Measurements from ENCODE around the gene DPP9. TPM values are rescaled to one million over a fixed set of nuclear protein-coding genes. Genes with fewer than 3 reads are reported as not detected.

Gene DPP9
- 14.4 and 27.1 TPM in 2 replicates for total RNA-seq
- polyA plus RNA-seq = 3.6 and 8.2 TPM in 2 replicates
- 23.9 and 51.6 TPM in 2 replicates for polyA plus RNA-seq (2012)
- polyA minus RNA-seq (ENCODE audit: low replicate concordance) = 53.6 and 82.5 TPM in 2 replicates

DNA sequence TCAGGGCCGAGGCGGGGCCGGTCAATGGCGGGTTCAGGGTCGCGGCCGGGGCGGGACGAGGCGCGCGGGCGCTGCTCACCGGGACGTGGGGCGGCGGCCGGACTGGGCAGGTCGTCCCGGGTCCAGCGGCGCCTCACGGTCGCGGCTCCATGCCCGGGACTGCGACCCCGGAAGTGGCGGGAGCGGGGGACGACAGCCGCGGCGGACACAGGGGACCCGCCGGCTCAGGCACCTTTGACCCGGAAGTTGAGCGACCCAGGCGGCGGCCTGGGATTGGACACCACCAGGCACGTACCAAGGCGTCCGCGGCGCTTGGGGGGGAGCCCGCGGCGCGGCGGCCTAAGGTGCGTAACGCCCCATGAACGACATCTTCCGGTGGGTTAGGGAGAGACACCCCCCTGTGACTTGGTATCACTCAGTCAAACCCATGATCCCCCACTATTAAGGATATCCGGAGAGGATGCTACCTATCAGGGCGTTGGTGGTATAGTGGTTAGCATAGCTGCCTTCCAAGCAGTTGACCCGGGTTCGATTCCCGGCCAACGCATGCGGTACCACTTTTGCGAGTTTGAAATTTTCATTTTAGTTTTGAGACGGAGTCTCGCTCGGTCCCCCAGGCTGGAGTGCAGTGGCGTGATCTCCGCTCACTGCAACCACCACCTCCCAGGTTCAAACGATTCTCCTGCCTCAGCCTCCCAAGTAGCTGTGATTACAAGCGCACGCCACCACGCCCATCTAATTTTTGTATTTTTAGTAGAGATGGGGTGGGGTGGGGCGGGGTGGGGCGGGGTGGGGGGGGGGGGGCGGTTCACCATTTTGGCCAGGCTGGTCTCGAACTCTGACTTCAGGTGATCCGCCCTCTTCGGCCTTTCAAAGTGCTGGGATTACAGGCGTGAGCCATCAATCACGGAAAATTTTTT, at the start of gene DPP9:
Gene DPP9, minus strand, starts transcription at position 248 of the 920 bp plus-strand sequence. CDS start 3,936 bp downstream, outside the sequence.
- Histone ChIP-seq H3K27me3 (ENCODE audit: control insufficient read depth, insufficient read depth, low read length) (no peaks in the 10 kb centered on the region), H3K36me3 (ENCODE audit: control insufficient read depth, insufficient read depth, low read length) (peaks cover 8% of the 10 kb centered on the region), H2AFZ (ENCODE audit: low read length) (peak within 1 kb of the TSS; percentile 81), H3K4me1 (ENCODE audit: control insufficient read depth, extremely low read depth, insufficient read depth, low read length) (peaks cover 9% of the 10 kb centered on the region), H3K4me2 (ENCODE audit: extremely low read depth, insufficient read depth, low read length) (peak within 1 kb of the TSS; percentile 100), H3K4me3 (replicated peaks in 1 of 4; ENCODE audit: control extremely low read depth in 1 of 4, insufficient read depth in 1 of 4, low read depth in 3 of 4, low read length in 4 of 4) (peak within 1 kb of the TSS; percentile 94 to 99 (median 96)), H3K27ac (ENCODE audit: insufficient read depth, low read length) (peak within 1 kb of the TSS; percentile 88), H3K9ac (ENCODE audit: insufficient read depth, low read length) (peak within 1 kb of the TSS; percentile 84), H3K9me3 (ENCODE audit: control insufficient read depth, insufficient read depth, low read depth, low read length) (no peaks in the 10 kb centered on the region), H3K79me2 (ENCODE audit: control insufficient read depth, insufficient read depth, low read length) (peaks cover 36% of the 10 kb centered on the region), H4K20me1 (ENCODE audit: control insufficient read depth, extremely low read depth, insufficient read depth, low read length) (no peaks in the 10 kb centered on the region)
- TF ChIP-seq, protein P1, sequence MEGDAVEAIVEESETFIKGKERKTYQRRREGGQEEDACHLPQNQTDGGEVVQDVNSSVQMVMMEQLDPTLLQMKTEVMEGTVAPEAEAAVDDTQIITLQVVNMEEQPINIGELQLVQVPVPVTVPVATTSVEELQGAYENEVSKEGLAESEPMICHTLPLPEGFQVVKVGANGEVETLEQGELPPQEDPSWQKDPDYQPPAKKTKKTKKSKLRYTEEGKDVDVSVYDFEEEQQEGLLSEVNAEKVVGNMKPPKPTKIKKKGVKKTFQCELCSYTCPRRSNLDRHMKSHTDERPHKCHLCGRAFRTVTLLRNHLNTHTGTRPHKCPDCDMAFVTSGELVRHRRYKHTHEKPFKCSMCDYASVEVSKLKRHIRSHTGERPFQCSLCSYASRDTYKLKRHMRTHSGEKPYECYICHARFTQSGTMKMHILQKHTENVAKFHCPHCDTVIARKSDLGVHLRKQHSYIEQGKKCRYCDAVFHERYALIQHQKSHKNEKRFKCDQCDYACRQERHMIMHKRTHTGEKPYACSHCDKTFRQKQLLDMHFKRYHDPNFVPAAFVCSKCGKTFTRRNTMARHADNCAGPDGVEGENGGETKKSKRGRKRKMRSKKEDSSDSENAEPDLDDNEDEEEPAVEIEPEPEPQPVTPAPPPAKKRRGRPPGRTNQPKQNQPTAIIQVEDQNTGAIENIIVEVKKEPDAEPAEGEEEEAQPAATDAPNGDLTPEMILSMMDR (conservative IDR thresholded peaks at IDR 0.05 in 1 of 2, IDR thresholded peaks at IDR 0.05 in 1 of 2; ENCODE audit: low read depth in 1 of 2, low read length in 2 of 2) = peak in 1 of 2 donors; percentile 40
- TF ChIP-seq EZH2 (IDR thresholded peaks at IDR 0.05; ENCODE audit: low read length, missing control alignments) = no peak
- peak; percentile 98 to 99 for DNase-seq (ENCODE audit: low read depth in 2 of 2)

DNA sequence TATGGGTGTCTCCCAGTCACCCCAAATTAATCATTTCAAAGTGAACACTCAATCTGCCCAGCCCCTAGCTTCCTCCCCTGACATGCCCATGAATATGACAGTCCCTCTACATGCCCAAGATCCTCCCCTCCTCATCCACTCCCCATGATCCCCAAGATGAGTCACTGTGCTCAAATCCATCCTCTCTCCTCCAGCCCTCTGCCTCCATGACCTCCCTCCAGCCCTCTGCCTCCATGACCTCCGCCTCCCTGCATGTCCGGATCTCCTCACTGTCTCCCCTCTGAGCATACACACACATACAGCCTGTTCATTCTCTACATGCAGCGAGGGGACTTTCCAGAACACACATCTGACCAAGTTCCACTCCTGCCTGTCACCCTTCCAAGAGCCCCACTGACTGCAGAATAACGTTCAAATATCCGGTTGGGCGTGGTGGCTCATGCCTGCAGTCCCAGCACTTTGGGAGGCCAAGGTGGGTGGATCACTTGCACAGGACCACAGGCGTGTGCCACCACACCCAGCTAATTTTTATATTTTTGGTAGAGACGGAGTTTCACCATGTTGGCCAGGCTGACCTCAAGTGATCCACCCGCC, 49.5 kb upstream of the DPP9 start:
- Histone ChIP-seq H2AFZ (ENCODE audit: low read length) (no peak overlapping the region), H3K9ac (ENCODE audit: insufficient read depth, low read length) (no peak overlapping the region), H3K27ac (ENCODE audit: insufficient read depth, low read length) (no peak overlapping the region), H3K36me3 (ENCODE audit: control insufficient read depth, insufficient read depth, low read length) (no peaks in the 10 kb centered on the region), H3K9me3 (ENCODE audit: control insufficient read depth, insufficient read depth, low read depth, low read length) (no peaks in the 10 kb centered on the region), H3K4me1 (ENCODE audit: control insufficient read depth, extremely low read depth, insufficient read depth, low read length) (no peaks in the 10 kb centered on the region), H3K4me2 (ENCODE audit: extremely low read depth, insufficient read depth, low read length) (no peak overlapping the region), H3K4me3 (replicated peaks in 1 of 4; ENCODE audit: control extremely low read depth in 1 of 4, insufficient read depth in 1 of 4, low read depth in 3 of 4, low read length in 4 of 4) (no peak overlapping the region), H3K79me2 (ENCODE audit: control insufficient read depth, insufficient read depth, low read length) (no peaks in the 10 kb centered on the region), H3K27me3 (ENCODE audit: control insufficient read depth, insufficient read depth, low read length) (peaks cover 3% of the 10 kb centered on the region), H4K20me1 (ENCODE audit: control insufficient read depth, extremely low read depth, insufficient read depth, low read length) (no peaks in the 10 kb centered on the region)
- no peak for DNase-seq (ENCODE audit: low read depth in 2 of 2)
- TF ChIP-seq, protein P1 (conservative IDR thresholded peaks at IDR 0.05 in 1 of 2, IDR thresholded peaks at IDR 0.05 in 1 of 2; ENCODE audit: low read depth in 1 of 2, low read length in 2 of 2) = no peak
- no peak for TF ChIP-seq EZH2 (IDR thresholded peaks at IDR 0.05; ENCODE audit: low read length, missing control alignments)

DNA sequence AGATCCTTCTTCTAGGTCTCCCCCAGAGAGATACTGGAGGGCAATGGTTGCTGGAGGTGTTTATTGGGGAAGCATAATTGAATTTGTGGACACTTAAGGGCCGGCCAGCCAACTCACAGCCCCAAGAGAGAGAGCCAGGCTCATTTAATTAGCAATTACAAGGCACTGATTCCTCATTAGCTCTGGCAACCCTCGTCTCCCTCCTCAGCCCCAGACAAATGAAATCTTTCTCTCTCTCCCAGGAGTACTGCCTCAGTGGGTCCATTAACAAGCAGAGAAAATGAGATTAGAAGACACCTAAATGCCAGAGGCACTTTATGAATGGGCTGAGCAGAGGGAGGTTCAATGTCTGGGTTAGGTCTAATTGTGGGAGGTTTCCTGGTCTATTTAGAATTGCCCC, 48.9 kb upstream of the DPP9 start:
- no peak for DNase-seq (ENCODE audit: low read depth in 2 of 2)
- no peak overlapping the region for H3K4me2 ChIP-seq (ENCODE audit: extremely low read depth, insufficient read depth, low read length)
- TF ChIP-seq, protein P1 (conservative IDR thresholded peaks at IDR 0.05 in 1 of 2, IDR thresholded peaks at IDR 0.05 in 1 of 2; ENCODE audit: low read depth in 1 of 2, low read length in 2 of 2) = no peak
- TF ChIP-seq EZH2 (IDR thresholded peaks at IDR 0.05; ENCODE audit: low read length, missing control alignments) = no peak
- H3K79me2 ChIP-seq (ENCODE audit: control insufficient read depth, insufficient read depth, low read length) = no peaks in the 10 kb centered on the region
- H3K4me3 ChIP-seq (replicated peaks in 1 of 4; ENCODE audit: control extremely low read depth in 1 of 4, insufficient read depth in 1 of 4, low read depth in 3 of 4, low read length in 4 of 4) = no peak overlapping the region
- no peak overlapping the region for H3K9ac ChIP-seq (ENCODE audit: insufficient read depth, low read length)
- H4K20me1 ChIP-seq (ENCODE audit: control insufficient read depth, extremely low read depth, insufficient read depth, low read length) = no peaks in the 10 kb centered on the region
- H3K27ac ChIP-seq (ENCODE audit: insufficient read depth, low read length) = no peak overlapping the region
- H3K36me3 ChIP-seq (ENCODE audit: control insufficient read depth, insufficient read depth, low read length) = no peaks in the 10 kb centered on the region
- no peak overlapping the region for H2AFZ ChIP-seq (ENCODE audit: low read length)
- no peaks in the 10 kb centered on the region for H3K4me1 ChIP-seq (ENCODE audit: control insufficient read depth, extremely low read depth, insufficient read depth, low read length)
- H3K9me3 ChIP-seq (ENCODE audit: control insufficient read depth, insufficient read depth, low read depth, low read length) = no peaks in the 10 kb centered on the region
- peaks cover 3% of the 10 kb centered on the region for H3K27me3 ChIP-seq (ENCODE audit: control insufficient read depth, insufficient read depth, low read length)
